Activated CD4-positive, alpha-beta T cell treated with anti-CD3 and anti-CD28 coated beads, Interleukin-2, amount 50 U/mL, for 1 hour (primary cell): ENCODE data around the gene GPR85.
"Not testable (repeated sequence)": the region's sequence is repeated elsewhere in the genome, so short reads cannot be mapped to it uniquely, and the experiment has no call there.

Experiments used
- DNase-seq: peaks from one replicate; pipeline ENCODE4 v3.0.0-alpha.2; 2020

GPR85 gene

GRCh38 chr7:113083816-113084495 lies 2.7 kb downstream of the GPR85 start:
- no peak for DNase-seq

GRCh38 chr7:113083132-113083815 lies 3.4 kb downstream of the GPR85 start:
- DNase-seq: no peak

GRCh38 chr7:113078331-113078730 lies 8.3 kb downstream of the GPR85 start:
- no peak for DNase-seq

GRCh38 chr7:113076703-113077102 lies 9.9 kb downstream of the GPR85 start:
- no peak for DNase-seq

- DNase-seq: no peak
These were observed 15.2 kb downstream of the GPR85 start for GRCh38 chr7:113071465-113071864.

- no peak for DNase-seq
These were observed 24.1 kb downstream of the GPR85 start for GRCh38 chr7:113062499-113062898.

- no peak for DNase-seq
These were observed 26.5 kb downstream of the GPR85 start for GRCh38 chr7:113060100-113060499.

- DNase-seq: no peak
These were observed 31.7 kb downstream of the GPR85 start for GRCh38 chr7:113054938-113055337.

- DNase-seq: not testable (repeated sequence)
These were observed 32.4 kb downstream of the GPR85 start for GRCh38 chr7:113054272-113054671.

GRCh38 chr7:113049221-113049620 lies 37.4 kb downstream of the GPR85 start:
- DNase-seq: not testable (repeated sequence)

- no peak for DNase-seq
These were observed 40.2 kb downstream of the GPR85 start for GRCh38 chr7:113046453-113046852.

- no peak for DNase-seq
These were observed 41.2 kb downstream of the GPR85 start for GRCh38 chr7:113045379-113045778.

- no peak for DNase-seq
These were observed 42.2 kb downstream of the GPR85 start for GRCh38 chr7:113044394-113044793.

- DNase-seq: no peak
These were observed 45.8 kb downstream of the GPR85 start for GRCh38 chr7:113040849-113041248.

- DNase-seq: no peak
These were observed 52.7 kb downstream of the GPR85 start for GRCh38 chr7:113033959-113034358.
